ENCODE data around the gene ENTPD1.
A peak's percentile ranks its signal among the peaks of the same experiment; 100 is the strongest.
"Not testable (repeated sequence)": the region's sequence is repeated elsewhere in the genome, so short reads cannot be mapped to it uniquely, and the experiment has no call there.

ENTPD1 gene

DNA sequence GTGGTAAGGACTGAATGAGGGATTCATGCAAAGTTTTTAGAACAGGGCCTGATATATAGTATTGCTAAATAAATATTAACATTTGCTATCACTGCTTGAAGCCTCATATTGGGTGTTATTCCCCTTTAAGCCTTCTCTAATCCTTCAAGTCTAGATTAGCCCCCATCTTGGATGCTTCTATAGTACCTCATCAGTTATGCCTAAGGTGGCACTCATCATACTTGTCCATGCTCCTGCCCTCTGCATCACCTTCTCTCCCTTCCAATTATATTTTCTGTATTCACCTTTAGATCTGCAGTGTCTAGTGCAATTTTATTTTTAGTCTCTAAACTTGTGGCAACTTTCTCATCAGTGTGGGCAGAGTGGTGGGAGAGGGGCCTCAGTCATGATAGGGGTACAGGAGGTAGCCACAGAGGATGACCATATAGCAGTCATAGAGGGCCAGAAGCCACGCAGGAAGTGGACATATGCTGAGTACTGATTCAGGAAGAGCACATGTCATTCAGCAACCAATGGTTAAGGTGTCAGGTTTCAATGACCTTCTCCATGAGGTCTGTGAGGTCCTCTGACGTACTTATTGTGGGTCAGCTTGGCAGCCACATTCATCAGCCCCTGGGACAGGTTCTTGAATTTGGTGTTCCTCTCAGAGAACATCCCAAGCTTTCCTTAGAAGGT lies 2.5 kb downstream of the ENTPD1 start:
- DNase-seq: peak in 1 of 5 experiments; percentile 52

DNA sequence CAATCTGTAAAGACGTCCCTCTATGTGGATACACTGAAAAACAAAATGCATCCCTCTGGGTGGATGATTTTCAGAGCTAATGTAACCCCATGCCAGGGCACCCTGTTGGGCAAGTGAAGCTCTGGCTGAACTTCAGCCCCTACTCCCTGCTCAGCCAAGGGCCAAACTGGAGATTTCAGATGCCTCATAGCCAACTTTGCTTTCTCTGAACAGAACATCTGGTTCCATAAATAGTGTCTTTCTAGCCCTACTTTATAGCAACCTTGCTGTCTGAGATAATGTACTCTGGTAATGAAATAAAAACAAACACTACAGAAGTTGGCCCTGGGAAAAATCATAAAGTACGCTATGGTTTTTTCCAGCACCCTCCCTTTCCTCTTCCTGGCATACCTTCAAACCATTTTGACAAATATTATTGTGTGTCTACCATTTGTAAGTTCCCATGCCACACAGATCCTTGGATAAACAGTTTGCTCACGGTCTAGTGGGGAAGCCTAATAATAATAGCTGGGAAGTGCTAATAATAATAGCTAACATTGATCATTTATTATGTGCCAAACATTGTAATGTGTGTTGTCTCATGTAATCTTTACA lies 3.4 kb downstream of the ENTPD1 start:
- no peak for DNase-seq

GRCh38 chr10:95761939-95762492 lies 6.1 kb downstream of the ENTPD1 start:
- DNase-seq: peak in 1 of 5 experiments; percentile 64

GRCh38 chr10:95767884-95768556 lies 12.1 kb downstream of the ENTPD1 start:
- no peak for DNase-seq

- no peak for DNase-seq
Observed at GRCh38 chr10:95770084-95770720, 14.2 kb downstream of the ENTPD1 start.

GRCh38 chr10:95773454-95773853 lies 17.5 kb downstream of the ENTPD1 start:
- DNase-seq: not testable (repeated sequence)

DNA sequence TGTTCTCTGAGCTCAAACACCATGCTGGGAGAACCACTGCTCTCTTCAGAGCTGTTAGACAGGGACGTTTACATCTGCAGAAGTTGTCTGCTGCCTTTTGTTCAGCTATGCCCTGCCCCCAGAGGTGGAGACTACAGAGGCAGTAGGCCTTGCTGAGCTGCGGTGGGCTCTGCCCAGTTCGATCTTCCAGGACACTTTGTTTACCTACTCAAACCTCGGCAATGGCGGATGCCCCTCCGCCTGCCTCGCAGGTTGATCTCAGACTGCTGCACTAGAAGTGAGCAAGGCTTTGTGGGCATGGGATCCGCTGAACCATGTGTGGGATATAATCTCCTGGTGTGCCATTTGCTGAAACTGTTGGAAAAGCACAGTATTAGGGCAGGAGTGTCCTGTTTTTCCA lies 21.7 kb downstream of the ENTPD1 start:
- DNase-seq: not testable (repeated sequence)

DNA sequence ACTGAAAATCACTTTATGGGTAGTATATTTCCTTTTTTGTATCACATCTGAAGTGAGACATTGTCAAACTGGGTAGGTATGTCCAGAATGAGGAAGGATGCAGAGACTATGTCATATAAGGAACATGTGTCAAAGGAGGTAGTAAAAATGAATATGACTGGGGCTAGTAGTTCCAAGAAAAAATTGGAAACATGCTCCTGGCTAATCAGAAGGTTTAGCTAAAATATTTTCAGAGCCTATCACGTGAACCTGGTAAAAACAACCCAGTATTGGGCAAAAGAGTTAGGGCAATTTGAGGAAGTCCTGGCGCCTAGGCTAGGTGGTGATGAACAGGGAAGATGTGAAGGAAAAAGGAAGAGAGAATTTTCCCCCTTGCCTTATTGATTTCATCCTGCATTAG lies 26.4 kb downstream of the ENTPD1 start:
- no peak for DNase-seq

GRCh38 chr10:95783741-95784140 lies 27.8 kb downstream of the ENTPD1 start:
- no peak for DNase-seq

DNA sequence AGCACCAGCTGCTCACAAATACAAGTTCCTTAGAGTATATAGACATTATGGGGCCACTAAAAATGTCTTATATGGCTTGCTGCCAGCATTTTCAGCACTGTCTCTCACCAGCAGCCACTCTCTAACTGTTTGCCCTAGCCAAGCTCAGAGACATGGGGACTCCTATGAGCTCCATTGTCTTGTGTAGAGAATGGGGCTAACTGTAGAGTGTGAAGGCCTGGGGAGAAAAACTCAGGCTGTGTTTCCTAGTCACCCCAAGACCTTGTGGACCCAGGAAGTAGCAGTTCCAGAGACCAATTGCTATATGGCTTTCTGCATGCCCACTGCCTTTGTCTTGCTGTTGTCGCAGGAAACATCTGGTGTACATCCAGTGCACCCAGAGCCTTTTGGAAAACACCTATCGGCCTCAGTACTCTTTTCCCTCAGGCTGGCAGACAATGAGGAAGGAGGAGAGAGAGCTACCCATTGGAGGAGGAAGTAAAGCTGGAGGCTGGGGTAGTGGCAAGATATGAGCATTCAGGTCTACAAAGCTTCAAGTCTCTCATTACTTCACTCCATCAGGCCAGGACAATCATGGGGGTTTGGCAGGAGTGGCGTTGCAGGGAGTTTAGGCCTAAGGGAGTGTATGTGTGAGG lies 28.4 kb downstream of the ENTPD1 start:
- DNase-seq: no peak

GRCh38 chr10:95785317-95785716 lies 29.4 kb downstream of the ENTPD1 start:
- no peak for DNase-seq

DNA sequence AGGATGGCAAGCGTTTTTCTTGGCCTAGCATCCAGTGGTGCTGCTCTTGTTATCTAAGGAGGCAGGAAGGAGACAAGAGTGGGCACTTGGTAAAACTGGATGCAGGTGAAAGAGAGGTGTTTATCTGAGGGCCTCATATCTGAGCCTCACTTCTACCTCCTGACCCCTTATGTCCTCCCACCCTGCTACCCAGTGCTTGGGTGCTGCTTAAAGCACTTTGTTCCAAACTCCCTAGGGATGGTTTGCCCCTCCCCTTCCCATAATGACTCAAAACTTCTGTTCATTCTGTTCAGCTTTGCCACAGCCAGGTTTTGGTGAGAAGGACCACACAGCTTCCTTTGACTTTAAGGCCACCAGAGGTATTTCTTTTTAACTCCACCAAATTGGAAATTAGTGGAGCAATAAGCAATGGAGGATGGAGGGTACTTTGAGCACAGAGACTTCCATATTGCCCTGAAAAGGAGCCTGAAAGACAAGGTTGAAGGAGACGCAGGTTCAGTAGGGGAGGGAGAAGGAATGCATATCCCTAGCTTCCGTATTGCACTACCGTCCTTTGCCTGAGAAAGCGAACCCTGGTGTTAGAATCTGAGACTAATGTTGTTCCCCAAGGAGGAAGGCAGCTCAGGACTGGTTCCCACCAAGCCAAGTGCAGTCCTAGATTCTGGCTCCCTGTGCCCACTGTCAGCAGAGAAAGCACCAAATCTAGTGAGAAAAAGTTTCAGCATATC lies 30.1 kb downstream of the ENTPD1 start:
- peak in 1 of 5 experiments; percentile 27 for DNase-seq

DNA sequence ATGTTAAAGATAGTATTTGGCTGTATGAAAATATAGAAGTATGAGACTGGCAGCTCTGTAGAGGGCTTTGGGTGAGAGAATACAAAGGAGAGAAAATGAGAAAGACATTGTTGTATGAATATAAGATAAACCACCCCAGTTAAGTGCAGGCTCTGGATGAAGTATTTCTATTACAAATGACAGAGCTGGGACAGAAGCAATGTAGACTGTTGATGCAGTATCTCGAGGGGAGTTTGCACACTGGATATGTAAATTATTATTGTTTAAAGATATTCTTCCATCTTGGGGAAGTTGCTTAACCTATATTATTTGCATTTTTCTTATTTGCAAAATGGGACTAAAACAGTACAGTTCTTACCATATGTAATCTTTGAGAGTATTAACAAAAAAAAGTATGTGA lies 31.5 kb downstream of the ENTPD1 start:
- no peak for DNase-seq

DNA sequence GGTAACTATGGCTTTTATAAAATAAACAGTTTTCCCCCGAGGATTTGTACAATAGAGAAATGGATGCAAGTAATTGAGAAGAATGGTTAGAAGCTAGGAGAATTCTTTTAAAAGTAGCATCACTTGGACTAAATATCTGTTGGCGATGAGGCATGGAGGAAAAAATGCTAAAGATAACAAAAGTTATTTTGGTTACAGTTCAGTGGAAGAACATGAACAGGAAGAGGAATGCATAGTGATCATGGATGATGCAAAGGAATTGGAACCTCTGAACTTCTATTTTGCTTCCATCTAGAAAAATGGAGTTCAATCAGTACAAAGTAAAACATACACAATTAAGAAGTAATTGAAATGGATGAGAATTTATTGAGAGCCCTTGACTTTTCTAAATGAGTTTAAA lies 32.9 kb downstream of the ENTPD1 start:
- no peak for DNase-seq

GRCh38 chr10:95789902-95790301 lies 33.9 kb downstream of the ENTPD1 start:
- peak in 1 of 5 experiments; percentile 65 for DNase-seq

DNA sequence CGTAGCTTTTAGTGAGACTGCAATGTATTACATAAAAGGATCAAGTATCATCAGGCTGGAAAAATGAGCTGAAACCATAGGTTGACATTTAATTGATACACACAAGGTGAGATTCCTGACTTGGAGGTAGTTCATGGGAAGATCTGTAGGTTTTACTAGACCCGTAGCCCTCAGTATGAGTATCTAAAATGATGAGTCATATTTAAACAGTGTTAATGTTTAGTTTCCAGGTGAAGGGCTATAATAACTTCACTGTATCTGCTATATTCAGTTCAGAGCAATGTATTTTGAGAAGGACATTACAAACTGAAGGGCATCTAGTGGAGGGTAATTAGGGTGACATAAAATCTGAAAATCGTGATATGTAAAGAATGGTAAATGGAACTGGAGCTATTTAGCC lies 35.0 kb downstream of the ENTPD1 start:
- no peak for DNase-seq

DNA sequence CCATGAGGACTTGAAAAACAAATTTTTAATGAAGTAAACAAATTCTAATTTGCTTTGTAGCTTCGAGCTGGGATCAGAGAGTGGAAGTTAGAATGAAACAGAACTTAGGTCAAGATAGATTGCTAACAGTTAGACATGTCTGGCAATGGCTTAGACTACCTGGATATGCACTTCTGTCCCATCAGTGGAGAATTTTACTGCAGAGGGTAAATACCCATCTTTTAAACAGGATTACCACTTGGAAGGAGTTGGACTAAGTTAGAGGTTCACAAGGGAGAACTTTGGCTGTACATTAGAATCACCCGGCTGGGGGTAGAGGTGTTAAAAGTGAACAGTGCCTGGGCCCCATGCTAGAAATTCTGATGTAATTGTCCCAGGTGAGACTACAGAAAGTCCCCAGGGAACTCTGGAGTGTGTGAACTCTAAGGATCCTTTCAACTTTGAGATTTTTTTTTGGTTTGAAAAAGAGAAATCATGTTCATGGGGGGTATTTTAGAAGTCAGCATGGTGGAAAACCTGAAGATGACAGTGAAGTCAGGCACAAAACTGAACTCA lies 35.5 kb downstream of the ENTPD1 start:
- DNase-seq: no peak

DNA sequence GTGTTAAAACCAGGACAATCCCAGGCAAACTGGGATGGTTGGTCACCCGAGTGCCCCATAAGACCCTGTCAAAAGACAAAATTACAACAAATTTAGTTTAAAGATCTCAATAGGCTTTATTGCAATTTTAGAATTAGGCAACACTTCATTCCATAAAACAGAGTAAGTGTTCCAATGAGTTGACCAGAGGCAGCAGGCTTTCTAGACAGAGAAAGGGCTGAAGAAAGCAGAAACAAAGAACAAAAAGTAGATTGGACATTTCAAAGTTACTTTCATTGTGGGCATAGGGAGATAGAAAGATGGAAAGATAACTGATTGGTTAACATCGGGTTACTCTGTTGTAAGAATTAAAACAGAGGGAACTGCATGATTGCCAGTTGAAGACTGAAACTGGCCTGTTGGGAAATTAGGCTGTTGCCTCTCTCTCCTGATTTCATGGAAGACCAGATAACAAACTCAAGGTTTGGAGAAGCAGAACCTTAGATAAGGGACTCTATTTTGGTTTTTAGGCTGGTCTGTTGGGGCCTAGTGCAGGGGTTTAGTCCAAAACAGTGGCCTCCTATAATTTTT lies 36.3 kb downstream of the ENTPD1 start:
- no peak for DNase-seq

DNA sequence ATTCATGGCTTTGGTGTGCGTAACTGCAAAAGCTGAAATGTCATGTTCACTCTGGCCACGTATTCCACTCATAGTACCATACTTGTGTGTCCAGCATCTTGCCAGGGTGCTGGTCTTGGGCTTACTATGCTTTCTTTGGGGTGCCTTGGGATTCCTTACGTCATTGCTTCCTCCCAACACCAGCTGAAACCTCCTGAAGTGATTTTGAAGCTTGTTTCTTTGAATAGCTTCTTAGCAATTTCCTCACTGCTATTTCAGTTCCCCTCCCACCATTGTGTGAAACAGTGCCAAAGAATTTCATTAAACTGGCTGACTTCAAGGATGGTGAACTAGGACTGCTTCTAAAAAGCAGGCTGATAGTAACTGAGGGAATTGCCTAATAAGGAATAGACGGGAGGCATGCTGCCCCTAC lies 36.9 kb downstream of the ENTPD1 start:
- no peak for DNase-seq

DNA sequence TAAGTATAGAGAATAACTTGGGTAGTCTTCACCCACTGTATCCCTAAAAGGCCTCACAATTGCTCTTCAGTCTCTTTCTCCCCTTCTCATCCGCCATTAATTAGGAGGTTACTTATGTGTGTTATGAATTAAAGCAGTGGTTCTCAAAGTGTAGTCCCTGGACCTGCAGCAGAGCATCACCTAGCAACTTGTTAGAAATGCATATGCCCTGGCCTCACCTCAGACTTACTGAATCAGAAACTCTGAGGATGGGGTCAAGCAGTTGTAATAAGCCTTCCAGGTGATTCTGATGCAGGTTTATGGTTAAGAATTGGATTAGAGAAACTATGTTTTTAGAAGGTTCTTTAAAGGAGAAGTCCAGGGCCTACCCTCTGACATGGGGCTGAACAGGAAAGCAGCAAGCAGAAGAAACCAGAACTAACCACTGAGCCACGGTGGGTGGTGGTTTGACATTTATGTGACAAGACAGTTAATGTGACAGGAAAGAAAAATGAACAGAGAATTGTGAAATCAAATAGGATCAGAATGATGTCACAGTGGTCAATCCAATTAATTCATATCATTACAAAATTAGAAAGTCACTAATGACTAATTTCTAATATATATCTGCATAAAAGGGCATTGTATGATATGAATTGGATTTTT lies 37.6 kb downstream of the ENTPD1 start:
- peak in 1 of 5 experiments; percentile 81 for DNase-seq

DNA sequence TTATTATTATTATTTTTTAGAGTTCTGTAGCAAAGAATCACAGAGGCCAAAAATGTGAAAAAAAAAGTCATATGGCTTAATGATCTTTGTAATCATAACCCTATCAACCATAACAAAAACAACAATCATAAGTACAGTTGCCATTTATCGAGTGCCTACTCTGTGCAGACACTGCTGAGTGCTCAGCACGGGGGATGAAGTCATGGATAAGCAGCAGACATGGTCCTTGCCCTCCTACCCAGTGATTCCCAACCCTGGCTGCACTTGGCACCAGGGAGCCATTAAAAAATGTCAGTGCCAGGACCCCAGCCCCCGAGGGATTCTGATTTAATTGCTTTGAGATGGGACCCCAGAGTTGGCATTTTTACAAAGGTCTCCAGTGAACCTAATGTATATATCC lies 38.2 kb downstream of the ENTPD1 start:
- DNase-seq: no peak
